BJ (cell line): Measurements from ENCODE around the gene FAF1. TPM values are rescaled to one million over a fixed set of nuclear protein-coding genes. Genes with fewer than 3 reads are reported as not detected.

Experiments
- CTCF ChIA-PET: fragments of 350-600 bp; formaldehyde crosslinking; extraction: SDS; loops from one replicate; lab custom pipeline; 2021; ENCODE audit warnings: antibody characterized with exemption, inconsistent platforms; lab: Yijun Ruan, JAX
- POLR2A ChIA-PET: fragments of 300-600 bp; sonication (Branson Sonifier 250); formaldehyde crosslinking; extraction: SDS; loops from one replicate; lab custom pipeline; 2021; ENCODE audit warnings: antibody characterized with exemption; lab: Charles Lee
- DNase-seq: peaks from one replicate; pipeline ENCODE4 v3.0.0-alpha.2; 2011; ENCODE audit warnings: low read depth
- H3K27me3 ChIP-seq: 2 replicates; pipeline ENCODE4 v1.6.0; 2011; ENCODE audit warnings: low read length; ENCODE audit not compliant: control insufficient read depth, insufficient read depth
- H3K36me3 ChIP-seq: 2 replicates; pipeline ENCODE4 v1.5.1; 2011; ENCODE audit warnings: low read length; ENCODE audit not compliant: control insufficient read depth, insufficient read depth
- H3K4me3 ChIP-seq: 2 replicates; pipeline ENCODE4 v1.5.1; 2011; ENCODE audit warnings: low read depth, mild to moderate bottlenecking, control low read depth, low read length
- polyA plus RNA-seq: library from polyadenylated mRNA; depleted of rRNA; stranded (reverse); fragments of >200 nt; gene quantifications from 2 replicates; pipeline ENCODE4 v1.2.3, GENCODE V29; 2011
- TF ChIP-seq, protein P1 (sequence below): IDR thresholded peaks from 2 replicates; pipeline ENCODE4 v1.5.1; 2011; ENCODE audit warnings: low read depth, mild to moderate bottlenecking, control low read depth, inconsistent platforms, low read length, moderate library complexity; ENCODE audit not compliant: insufficient read depth

FAF1 gene
- polyA plus RNA-seq, 1 experiment: 15.5 TPM

- TF ChIP-seq, protein P1, sequence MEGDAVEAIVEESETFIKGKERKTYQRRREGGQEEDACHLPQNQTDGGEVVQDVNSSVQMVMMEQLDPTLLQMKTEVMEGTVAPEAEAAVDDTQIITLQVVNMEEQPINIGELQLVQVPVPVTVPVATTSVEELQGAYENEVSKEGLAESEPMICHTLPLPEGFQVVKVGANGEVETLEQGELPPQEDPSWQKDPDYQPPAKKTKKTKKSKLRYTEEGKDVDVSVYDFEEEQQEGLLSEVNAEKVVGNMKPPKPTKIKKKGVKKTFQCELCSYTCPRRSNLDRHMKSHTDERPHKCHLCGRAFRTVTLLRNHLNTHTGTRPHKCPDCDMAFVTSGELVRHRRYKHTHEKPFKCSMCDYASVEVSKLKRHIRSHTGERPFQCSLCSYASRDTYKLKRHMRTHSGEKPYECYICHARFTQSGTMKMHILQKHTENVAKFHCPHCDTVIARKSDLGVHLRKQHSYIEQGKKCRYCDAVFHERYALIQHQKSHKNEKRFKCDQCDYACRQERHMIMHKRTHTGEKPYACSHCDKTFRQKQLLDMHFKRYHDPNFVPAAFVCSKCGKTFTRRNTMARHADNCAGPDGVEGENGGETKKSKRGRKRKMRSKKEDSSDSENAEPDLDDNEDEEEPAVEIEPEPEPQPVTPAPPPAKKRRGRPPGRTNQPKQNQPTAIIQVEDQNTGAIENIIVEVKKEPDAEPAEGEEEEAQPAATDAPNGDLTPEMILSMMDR: no peak
- DNase-seq: no peak
- POLR2A ChIA-PET: no interaction called here
- Histone ChIP-seq H3K4me3 (peak overlapping the region; percentile 90), H3K27me3 (no peaks in the 10 kb centered on the region), H3K36me3 (peaks cover 3% of the 10 kb centered on the region; the same call in 1 of the 2 replicates)
- CTCF ChIA-PET: no interaction called here
These were observed 16.2 kb upstream of the FAF1 start for GRCh38 chr1:50976111-50976889.

GRCh38 chr1:50975436-50975835 lies 15.4 kb upstream of the FAF1 start:
- ChIA-PET CTCF (no interaction called here), POLR2A (no interaction called here)
- no peak overlapping the region for H3K4me3 ChIP-seq
- H3K36me3 ChIP-seq: peaks cover 3% of the 10 kb centered on the region; the same call in 1 of the 2 replicates
- DNase-seq: no peak
- TF ChIP-seq, protein P1: no peak
- H3K27me3 ChIP-seq: no peaks in the 10 kb centered on the region

DNA sequence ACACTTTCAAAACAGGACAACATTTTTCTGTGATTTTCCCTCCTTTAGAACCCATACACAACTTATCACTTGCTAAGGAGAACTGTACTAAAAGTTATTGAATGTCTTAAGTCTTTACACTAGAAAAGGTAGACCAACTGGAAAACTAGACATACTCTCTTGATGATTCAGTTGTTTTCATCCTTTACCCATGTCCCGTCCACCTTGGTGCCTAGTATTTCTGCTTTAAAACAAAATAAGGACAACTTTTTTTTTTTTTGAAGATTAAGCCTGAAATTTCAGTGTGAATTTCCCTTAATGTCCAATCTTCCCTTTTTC lies 14.5 kb upstream of the FAF1 start:
- TF ChIP-seq, protein P1: no peak
- no peak for DNase-seq
- Histone ChIP-seq H3K4me3 (no peak overlapping the region), H3K27me3 (no peaks in the 10 kb centered on the region), H3K36me3 (peaks cover 3% of the 10 kb centered on the region; the same call in 1 of the 2 replicates)
- POLR2A ChIA-PET: no interaction called here
- CTCF ChIA-PET: no interaction called here

DNA sequence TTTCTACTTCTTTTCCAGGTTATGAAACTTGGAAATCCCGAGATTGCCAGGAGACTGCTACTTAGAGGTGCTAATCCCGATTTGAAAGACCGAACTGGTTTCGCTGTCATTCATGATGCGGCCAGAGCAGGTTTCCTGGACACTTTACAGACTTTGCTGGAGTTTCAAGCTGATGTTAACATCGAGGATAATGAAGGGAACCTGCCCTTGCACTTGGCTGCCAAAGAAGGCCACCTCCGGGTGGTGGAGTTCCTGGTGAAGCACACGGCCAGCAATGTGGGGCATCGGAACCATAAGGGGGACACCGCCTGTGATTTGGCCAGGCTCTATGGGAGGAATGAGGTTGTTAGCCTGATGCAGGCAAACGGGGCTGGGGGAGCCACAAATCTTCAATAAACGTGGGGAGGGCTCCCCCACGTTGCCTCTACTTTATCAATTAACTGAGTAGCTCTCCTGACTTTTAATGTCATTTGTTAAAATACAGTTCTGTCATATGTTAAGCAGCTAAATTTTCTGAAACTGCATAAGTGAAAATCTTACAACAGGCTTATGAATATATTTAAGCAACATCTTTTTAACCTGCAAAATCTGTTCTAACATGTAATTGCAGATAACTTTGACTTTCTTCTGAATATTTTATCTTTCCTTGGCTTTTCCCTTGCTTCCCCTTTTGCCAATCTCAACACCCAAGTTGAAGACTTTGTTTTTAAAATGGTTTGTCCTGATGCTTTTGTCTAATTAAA lies 14.0 kb upstream of the FAF1 start:
- Histone ChIP-seq H3K36me3 (peaks cover 3% of the 10 kb centered on the region; the same call in 1 of the 2 replicates), H3K27me3 (no peaks in the 10 kb centered on the region), H3K4me3 (no peak overlapping the region)
- POLR2A ChIA-PET: no interaction called here
- CTCF ChIA-PET: interaction anchor here (1.8 kb wide), 1 partner anchor 14 kb away, joined by 6 read pairs; the partner anchor contains the start of gene FAF1
- no peak for DNase-seq
- TF ChIP-seq, protein P1: no peak

GRCh38 chr1:50973255-50973654 lies 13.2 kb upstream of the FAF1 start:
- TF ChIP-seq, protein P1: no peak
- Histone ChIP-seq H3K36me3 (peaks cover 3% of the 10 kb centered on the region; the same call in 1 of the 2 replicates), H3K27me3 (no peaks in the 10 kb centered on the region), H3K4me3 (no peak overlapping the region; the same call in 1 of the 2 replicates)
- CTCF ChIA-PET: interaction anchor here (1.8 kb wide), 1 partner anchor 13 kb away, joined by 6 read pairs; the partner anchor contains the start of gene FAF1
- POLR2A ChIA-PET: no interaction called here
- DNase-seq: no peak
